Left renal pelvis (tissue), 4 donors: ENCODE measurements around the gene KRT32. TPM values are rescaled to one million over a fixed set of nuclear protein-coding genes. Genes with fewer than 3 reads are reported as not detected.
A peak's percentile ranks its signal among the peaks of the same experiment; 100 is the strongest.

ENCODE experiments used
- DNase-seq, 4 donors: peaks; one replicate each; pipeline ENCODE4 v3.0.0-alpha.2; 2013; ENCODE audit warnings: low read depth in 4 of 4, low spot score in 3 of 4
- polyA plus RNA-seq, 4 donors: library from polyadenylated mRNA; unstranded; fragments of 120-200 nt; gene quantifications; one replicate each; pipeline ENCODE4 v1.2.1, GENCODE V29; 2013; ENCODE audit not compliant: insufficient read length in 4 of 4

Gene KRT32
- polyA plus RNA-seq = not detected

DNA sequence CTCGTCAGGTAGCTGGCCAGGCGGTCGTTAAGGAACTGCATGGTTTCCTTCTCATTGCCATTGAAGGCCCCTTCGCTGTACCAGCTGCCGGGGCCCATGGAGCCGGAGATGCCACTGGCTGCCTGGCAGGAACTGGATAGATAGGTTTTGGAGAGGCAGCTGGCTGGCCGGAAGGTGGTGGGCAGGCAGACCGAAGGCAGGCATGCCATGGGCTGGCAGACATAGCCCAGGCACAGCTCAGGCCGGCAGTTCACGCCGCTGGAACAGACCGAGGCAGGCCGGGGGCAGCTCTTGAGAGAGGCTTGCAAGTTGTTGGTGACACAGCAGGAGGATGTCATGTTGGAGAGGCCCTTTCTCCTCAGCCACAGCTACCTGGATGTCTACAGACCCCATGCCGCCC is at the start of gene KRT32:
TSS of gene KRT32 (minus strand) at position 399 of the 400 bp plus-strand sequence. CDS start at position 338, 61 bp downstream.
- DNase-seq = no peak

- DNase-seq = no peak
Observed at GRCh38 chr17:41516830-41517283, 49.7 kb upstream of the KRT32 start.

- DNase-seq = no peak
Observed at GRCh38 chr17:41516147-41516829, 49.1 kb upstream of the KRT32 start.

DNA sequence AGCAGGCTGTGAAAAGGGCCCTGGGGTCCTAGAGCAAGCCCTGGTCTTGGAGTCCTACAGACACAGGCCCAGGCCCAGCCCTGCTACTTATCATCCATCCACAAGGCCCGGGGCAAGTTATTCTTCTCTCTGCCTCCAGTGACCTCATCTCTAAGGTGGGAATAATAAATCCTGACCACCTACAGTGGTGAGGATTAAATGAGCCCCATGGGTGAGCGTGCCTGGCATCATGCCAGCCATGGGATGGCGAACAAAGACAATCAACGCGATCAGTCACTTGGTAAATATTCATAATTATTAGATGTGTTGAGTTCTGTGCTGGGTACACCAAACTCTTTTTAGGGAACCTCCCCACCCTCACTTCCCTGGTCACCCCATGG is 46.0 kb upstream of the KRT32 start:
- DNase-seq = no peak

- no peak for DNase-seq
Observed at GRCh38 chr17:41512546-41513167, 45.5 kb upstream of the KRT32 start.

DNA sequence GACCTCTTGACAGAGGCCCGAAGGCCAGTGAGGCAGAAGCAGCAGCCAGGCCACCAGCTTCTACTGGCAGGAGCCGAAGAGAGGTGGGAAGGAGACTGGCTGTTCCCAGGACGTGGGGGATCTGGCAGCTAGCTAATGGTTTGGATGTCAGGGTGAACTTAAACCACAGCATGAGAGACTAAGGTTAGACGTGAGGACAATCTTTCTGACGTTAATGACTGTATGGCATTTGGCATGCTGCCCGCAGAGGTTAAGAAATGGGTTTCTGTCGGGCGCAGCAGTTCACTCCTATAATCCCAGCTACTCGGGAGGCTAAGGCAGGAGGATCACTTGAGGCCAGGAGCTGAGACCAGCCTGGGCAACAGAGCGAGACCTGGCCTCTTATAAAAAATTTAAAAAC is 44.5 kb upstream of the KRT32 start:
- no peak for DNase-seq

- no peak for DNase-seq
Observed at GRCh38 chr17:41511116-41511515, 43.9 kb upstream of the KRT32 start.

DNA sequence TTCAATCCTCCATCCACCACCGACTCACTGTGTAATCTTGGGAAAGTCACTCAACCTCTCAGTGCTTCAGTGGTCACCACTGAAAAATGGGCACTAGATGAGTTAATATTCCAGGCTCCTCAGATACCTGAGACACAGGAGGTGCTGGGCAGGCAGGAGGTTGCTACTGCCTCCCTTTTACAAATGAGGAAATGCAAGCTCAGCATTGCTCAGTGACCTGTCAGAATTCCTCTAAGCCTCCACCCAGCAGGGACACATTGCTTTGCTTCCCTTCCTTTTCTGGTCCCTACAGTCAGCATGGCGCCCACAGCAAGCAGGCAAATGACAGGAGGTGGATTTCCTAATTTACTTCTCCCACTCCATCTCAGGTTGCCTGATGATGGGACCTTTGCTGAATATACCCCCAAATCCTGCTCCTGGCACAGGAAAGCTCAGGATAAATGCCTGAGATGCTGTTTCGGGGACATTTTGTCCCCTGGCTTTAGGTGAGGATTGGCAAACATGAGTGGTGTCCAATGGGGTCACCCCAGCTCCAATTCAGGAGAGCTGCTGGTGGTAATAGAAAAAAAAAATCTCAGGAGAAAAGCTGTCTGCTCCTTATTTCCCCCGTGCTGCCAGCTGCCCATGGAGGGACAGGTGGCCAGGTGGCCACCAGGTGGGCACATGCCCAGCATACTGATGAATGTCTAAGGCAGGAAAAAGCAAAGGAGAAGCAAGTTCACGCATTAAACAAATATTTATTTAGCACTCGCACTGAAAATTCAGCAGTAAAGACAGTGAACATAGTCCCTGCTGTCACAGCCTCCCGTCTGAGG is 43.3 kb upstream of the KRT32 start:
- DNase-seq = no peak

GRCh38 chr17:41507315-41507880 is 40.2 kb upstream of the KRT32 start:
- no peak for DNase-seq

- no peak for DNase-seq
Observed at GRCh38 chr17:41505809-41506767, 38.9 kb upstream of the KRT32 start.

GRCh38 chr17:41505007-41505808 is 38.0 kb upstream of the KRT32 start, which contains the start of gene KRT13:
TSS of gene KRT13 (minus strand) at chr17:41505612. CDS start at chr17:41505550, 62 bp downstream.
- DNase-seq = no peak

DNA sequence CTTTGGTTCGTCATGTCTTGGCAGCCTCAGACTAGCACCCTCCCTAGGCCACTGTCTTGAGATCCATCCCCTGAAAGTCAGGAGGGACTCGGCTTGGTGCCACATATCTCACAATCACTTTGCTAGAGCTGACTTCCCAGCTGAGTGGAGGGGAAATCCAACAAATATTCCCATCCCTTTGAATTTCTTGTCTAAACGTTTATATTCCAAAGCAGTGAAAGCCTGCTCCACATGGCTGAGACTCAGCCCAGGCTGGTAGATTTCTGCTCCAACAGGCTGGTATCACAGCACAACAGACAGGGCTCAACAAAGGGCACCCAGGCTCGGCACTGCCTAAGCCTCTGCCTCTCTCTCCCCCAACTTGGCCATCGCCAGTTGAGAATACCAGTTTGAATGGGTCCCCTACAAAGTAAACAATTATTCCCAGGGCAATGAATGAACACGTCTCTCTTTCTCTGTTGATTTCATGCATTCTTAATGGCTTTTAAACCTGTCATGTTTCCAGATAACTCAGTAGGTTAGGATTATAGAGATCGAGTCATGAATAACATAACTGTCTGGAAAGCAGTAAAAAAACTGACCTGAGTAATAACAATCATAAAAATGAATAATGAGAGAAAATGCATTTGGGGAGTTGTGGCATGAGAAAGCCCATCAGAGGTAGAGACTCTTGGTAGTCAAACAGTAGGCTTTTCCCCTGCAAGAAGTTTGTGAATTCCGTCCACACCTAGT is 37.2 kb upstream of the KRT32 start:
- no peak for DNase-seq

- no peak for DNase-seq
Observed at GRCh38 chr17:41503202-41503601, 36.0 kb upstream of the KRT32 start.

DNA sequence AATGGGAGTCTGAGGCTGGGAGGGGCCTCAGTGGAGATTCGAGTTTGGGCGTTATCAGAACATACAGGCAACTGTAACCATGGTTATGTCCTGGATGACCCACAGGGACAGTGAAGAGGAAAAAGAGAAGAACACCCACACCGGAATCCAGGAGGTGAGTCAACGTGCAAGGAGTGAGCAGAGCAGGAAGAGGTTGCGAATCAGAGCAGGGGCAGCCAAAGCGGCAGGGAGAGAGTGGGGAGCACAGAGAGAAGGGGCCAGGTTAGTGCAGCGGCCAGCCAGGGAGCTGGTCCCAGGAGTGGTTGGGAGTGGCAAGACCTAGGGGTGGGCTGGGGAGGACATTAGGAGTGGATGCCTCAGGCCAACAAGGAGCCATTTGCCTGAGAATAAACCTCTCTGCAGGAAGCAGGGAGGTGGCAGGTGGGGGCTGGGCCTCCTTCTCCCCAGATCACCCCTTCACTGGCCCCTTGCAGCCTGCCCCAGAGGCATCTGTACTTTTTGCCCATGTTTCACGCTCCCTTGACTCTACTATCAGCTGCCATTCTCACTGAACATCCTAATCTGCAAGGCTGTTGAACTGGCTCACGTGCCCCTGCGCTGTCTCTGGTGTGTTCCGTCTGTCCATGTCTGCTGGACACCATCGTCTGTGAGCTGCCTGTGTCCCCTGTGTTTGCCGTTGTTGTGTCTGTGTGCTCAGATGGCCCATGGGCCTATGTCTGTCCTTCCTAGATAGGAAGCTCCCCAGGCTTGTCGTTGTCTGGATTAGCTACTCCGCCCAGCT is 33.1 kb upstream of the KRT32 start:
- no peak for DNase-seq

- no peak for DNase-seq
Observed at GRCh38 chr17:41499714-41500113, 32.5 kb upstream of the KRT32 start.

DNA sequence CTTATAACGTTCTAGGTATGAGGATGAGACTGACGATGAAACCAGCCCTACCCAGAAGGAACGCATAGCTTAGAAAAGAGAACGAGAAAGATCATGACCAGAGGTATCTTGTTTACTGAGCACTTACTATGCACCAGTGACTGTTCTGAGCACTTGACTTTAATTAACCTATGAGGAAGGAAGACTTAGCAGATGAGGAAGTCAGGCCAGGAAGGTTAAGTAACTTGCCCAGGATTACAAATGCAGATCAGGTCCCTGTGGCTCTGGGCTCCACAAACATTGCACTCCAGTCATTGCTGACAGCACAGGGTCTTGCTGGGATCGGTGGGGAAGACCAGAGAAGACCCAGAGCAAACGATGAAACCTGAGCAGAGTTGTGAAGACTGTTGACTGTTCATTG is 31.1 kb upstream of the KRT32 start:
- DNase-seq = no peak

DNA sequence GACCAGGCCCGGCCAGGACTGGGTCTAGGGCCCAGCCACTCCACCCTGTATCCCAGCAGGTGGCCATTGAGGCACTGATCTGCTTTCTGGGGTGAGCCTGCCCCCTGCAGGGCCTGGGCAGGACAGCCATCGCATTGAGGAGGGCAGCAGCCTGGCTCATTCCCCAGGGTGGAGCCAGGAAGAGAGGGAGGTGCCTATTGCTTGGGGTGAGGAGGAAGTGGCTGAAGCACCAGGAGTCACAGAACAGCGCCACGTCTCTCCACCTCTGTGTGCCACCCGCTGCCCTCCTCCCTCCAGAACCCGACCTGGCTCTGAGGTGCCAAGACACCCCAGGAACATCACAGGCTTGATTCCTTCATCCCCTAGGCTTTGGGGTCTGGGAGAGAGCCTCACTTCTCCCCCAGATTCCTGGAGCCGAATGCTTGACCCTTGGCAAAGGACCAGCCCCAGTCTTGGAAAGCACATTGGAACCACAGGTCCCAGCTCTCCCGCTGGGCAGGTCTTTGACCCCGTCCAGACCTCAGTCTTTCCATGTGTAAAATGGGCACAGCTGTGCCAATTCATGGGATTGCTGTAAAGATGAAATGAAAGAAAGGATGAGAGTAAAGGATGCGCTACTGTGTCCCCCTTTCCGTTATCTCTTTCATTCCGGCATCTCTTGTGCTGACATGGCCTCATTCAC is 29.8 kb upstream of the KRT32 start:
- DNase-seq = peak in 2 of 4 donors; percentile 50 to 52
